Hepatocyte (in vitro differentiated cells): Measurements from ENCODE around the gene SRM. TPM values are rescaled to one million over a fixed set of nuclear protein-coding genes. Genes with fewer than 3 reads are reported as not detected.

Experiments used
- DNase-seq: peaks from one replicate; pipeline ENCODE4 v3.0.0-alpha.2; 2016; ENCODE audit warnings: low spot score
- H2AFZ ChIP-seq: fragments of 200-600 bp; sonication (generic); 2 replicates; pipeline ENCODE4 v1.6.0; 2016; ENCODE audit warnings: antibody characterized with exemption, mild to moderate bottlenecking
- H3K27ac ChIP-seq: fragments of 200-600 bp; sonication (generic); 2 replicates; pipeline ENCODE4 v1.5.1; 2016; ENCODE audit warnings: mild to moderate bottlenecking
- H3K27me3 ChIP-seq: fragments of 200-600 bp; sonication (generic); 2 replicates; pipeline ENCODE4 v1.6.1; 2016
- H3K36me3 ChIP-seq: fragments of 200-600 bp; sonication (generic); replicated peaks from 2 replicates; pipeline ENCODE4 v1.5.1; 2016; ENCODE audit warnings: low read depth; ENCODE audit not compliant: insufficient read depth
- H3K4me1 ChIP-seq: fragments of 200-600 bp; sonication (generic); 2 replicates; pipeline ENCODE4 v1.5.1; 2016; ENCODE audit warnings: mild to moderate bottlenecking, moderate library complexity; ENCODE audit not compliant: insufficient read depth
- H3K4me2 ChIP-seq: fragments of 200-600 bp; sonication (generic); 2 replicates; pipeline ENCODE4 v1.6.0; 2016
- H3K4me3 ChIP-seq: fragments of 200-600 bp; sonication (generic); 2 replicates; pipeline ENCODE4 v1.5.1; 2016; ENCODE audit warnings: mild to moderate bottlenecking
- H3K79me2 ChIP-seq: fragments of 200-600 bp; sonication (generic); 2 replicates; pipeline ENCODE4 v1.6.0; 2017; ENCODE audit warnings: mild to moderate bottlenecking
- H3K9me2 ChIP-seq: fragments of 200-600 bp; sonication (generic); replicated peaks from 2 replicates; pipeline ENCODE4 v1.6.0; 2017; ENCODE audit warnings: mild to moderate bottlenecking; ENCODE audit not compliant: insufficient read depth
- H3K9me3 ChIP-seq: fragments of 200-600 bp; sonication (generic); 2 replicates; pipeline ENCODE4 v1.5.1; 2016; ENCODE audit warnings: low read depth, mild to moderate bottlenecking
- H4K20me1 ChIP-seq: fragments of 200-600 bp; sonication (generic); 2 replicates; pipeline ENCODE4 v1.6.0; 2016; ENCODE audit warnings: mild to moderate bottlenecking; ENCODE audit not compliant: insufficient read depth, poor library complexity, severe bottlenecking
- EZH2 ChIP-seq: fragments of 200-600 bp; sonication (generic); IDR thresholded peaks from 2 replicates; pipeline ENCODE4 v1.6.1; 2016; ENCODE audit warnings: antibody characterized with exemption, mild to moderate bottlenecking, borderline replicate concordance
- EZH2phosphoT487 ChIP-seq: fragments of 200-600 bp; sonication (generic); IDR thresholded peaks from one replicate; pipeline ENCODE4 v1.6.1; 2018; ENCODE audit warnings: antibody characterized with exemption, mild to moderate bottlenecking, low read depth, moderate library complexity; ENCODE audit not compliant: unreplicated experiment, severe bottlenecking
- WGBS: methylation state at CpG from one replicate; pipeline ENCODE4 v1.1.6; 2016; ENCODE audit warnings: low lambda C conversion rate; ENCODE audit errors: missing lambda C conversion rate; 5-methylcytosine and 5-hydroxymethylcytosine counted together
- polyA plus RNA-seq: library from polyadenylated mRNA; unstranded; fragments of >200 nt; fragmentation: Nextera tagmentation; extraction: Ambion mirVana; gene quantifications from 2 replicates; pipeline ENCODE4 v1.2.1, GENCODE V29; 2016
- total RNA-seq: library from RNA; depleted of rRNA; stranded (reverse); fragments of >200 nt; gene quantifications from 2 replicates; pipeline ENCODE4 v1.2.3, GENCODE V29; 2014
- TF ChIP-seq, protein P1 (sequence below): fragments of 200-600 bp; sonication (generic); IDR thresholded peaks from 2 replicates; pipeline ENCODE4 v1.5.1; 2016; ENCODE audit warnings: antibody characterized with exemption, mild to moderate bottlenecking; ENCODE audit not compliant: poor library complexity

SRM gene
- total and polyA plus RNA-seq, 2 experiments from 2014 or later, result 22.7 to 186 TPM

DNA sequence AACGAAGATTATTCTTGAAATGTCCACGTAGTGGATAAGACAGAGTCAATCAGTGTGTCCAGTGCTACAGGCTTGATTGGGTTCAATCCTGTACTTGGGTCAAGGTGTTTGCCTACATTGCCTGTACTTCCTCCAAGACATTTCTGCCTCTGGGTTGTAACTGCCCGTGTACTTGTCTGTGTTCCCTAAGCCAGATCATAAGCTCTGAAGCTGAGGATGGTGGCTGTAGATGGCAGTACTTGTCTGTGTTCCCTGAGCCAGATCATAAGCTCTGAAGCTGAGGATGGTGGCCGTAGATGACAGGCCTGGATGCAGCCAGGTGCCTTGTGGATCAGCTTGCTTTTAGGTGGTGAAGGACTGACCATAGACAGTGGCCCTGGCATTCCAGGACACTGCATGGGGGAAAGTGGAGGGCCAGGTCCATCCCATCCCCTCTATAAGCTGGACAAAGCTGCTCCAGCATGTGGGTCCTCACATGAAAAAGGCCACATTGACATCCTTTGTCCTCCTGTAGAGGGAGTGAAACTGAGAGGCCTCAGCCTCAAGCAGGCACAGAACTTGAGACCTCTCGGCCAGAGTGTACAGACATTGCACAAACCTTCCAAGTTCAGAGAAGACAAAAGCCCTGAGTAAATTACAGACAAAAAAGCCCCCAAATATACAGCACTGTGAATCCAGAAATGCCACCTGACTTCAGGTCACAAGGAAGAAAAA, 2.0 kb upstream of the SRM start:
- Histone ChIP-seq H3K4me1 (peaks cover 8% of the 10 kb centered on the region), H3K4me3 (no peak overlapping the region), H3K9me3 (no peaks in the 10 kb centered on the region), H4K20me1 (no peaks in the 10 kb centered on the region), H3K79me2 (peaks cover 20% of the 10 kb centered on the region), H3K27me3 (no peaks in the 10 kb centered on the region), H3K9me2 (no peaks in the 10 kb centered on the region), H3K4me2 (peak overlapping the region; percentile 80), H2AFZ (no peak overlapping the region), H3K36me3 (peaks cover 6% of the 10 kb centered on the region), H3K27ac (no peak overlapping the region)
- WGBS, result 89% methylated on average over 5 of the region's 5 CpGs
- TF ChIP-seq EZH2phosphoT487 (no peak), EZH2 (no peak)
- TF ChIP-seq, protein P1, sequence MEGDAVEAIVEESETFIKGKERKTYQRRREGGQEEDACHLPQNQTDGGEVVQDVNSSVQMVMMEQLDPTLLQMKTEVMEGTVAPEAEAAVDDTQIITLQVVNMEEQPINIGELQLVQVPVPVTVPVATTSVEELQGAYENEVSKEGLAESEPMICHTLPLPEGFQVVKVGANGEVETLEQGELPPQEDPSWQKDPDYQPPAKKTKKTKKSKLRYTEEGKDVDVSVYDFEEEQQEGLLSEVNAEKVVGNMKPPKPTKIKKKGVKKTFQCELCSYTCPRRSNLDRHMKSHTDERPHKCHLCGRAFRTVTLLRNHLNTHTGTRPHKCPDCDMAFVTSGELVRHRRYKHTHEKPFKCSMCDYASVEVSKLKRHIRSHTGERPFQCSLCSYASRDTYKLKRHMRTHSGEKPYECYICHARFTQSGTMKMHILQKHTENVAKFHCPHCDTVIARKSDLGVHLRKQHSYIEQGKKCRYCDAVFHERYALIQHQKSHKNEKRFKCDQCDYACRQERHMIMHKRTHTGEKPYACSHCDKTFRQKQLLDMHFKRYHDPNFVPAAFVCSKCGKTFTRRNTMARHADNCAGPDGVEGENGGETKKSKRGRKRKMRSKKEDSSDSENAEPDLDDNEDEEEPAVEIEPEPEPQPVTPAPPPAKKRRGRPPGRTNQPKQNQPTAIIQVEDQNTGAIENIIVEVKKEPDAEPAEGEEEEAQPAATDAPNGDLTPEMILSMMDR, result no peak
- no peak for DNase-seq

- H3K4me3 ChIP-seq, result peak overlapping the region; percentile 98
- DNase-seq, result no peak
- H3K9me2 ChIP-seq, result no peaks in the 10 kb centered on the region
- 3% methylated on average over 47 of the region's 72 CpGs for WGBS
- H2AFZ ChIP-seq, result peak overlapping the region; percentile 89
- TF ChIP-seq, protein P1, result peak; percentile 19
- TF ChIP-seq EZH2, result no peak
- H3K9me3 ChIP-seq, result no peaks in the 10 kb centered on the region
- H3K36me3 ChIP-seq, result no peaks in the 10 kb centered on the region
- H3K27me3 ChIP-seq, result no peaks in the 10 kb centered on the region
- peaks cover 20% of the 10 kb centered on the region for H3K79me2 ChIP-seq
- peaks cover 8% of the 10 kb centered on the region for H3K4me1 ChIP-seq
- peak overlapping the region; percentile 98 for H3K4me2 ChIP-seq
- H4K20me1 ChIP-seq, result no peaks in the 10 kb centered on the region
- peak overlapping the region; percentile 53 for H3K27ac ChIP-seq
Observed at GRCh38 chr1:11059155-11059967, 457 bp downstream of the SRM start.

DNA sequence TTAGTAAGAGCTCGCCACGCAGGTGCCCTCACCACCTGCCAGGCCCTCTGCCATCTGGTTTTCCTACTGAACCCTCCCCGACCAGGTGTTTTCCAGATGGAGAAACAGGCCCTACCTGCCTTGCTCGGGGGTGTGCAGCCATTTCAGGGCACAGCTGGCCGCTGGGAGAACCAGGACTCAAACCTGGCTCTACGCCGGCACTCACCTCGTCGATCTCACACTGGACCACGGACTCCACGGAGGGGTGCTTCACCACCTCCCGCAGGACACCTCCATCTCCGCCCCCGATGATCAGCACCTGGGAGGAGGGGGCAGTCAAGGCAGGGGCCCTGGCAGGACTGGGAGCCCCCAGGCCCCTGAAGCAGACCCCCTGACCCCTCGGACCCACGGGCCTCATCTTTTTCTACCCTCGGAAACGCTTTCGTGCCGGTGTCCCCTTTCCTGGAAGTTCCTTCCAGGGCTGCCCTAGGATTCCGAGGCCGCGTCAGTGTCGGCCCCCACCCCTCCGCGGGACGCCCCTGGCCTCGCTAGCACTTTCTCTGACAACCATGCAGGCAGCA, 1.1 kb downstream of the SRM start:
- Histone ChIP-seq H3K9me3 (no peaks in the 10 kb centered on the region), H3K4me1 (peaks cover 8% of the 10 kb centered on the region), H3K36me3 (no peaks in the 10 kb centered on the region), H2AFZ (peak overlapping the region; percentile 89), H3K79me2 (peaks cover 20% of the 10 kb centered on the region), H3K4me2 (peak overlapping the region; percentile 98), H3K4me3 (peak overlapping the region; percentile 98), H4K20me1 (no peaks in the 10 kb centered on the region), H3K27ac (no peak overlapping the region), H3K9me2 (no peaks in the 10 kb centered on the region), H3K27me3 (no peaks in the 10 kb centered on the region)
- DNase-seq, result no peak
- TF ChIP-seq EZH2phosphoT487, result no peak
- WGBS, result 55% methylated on average over 28 of the region's 28 CpGs

DNA sequence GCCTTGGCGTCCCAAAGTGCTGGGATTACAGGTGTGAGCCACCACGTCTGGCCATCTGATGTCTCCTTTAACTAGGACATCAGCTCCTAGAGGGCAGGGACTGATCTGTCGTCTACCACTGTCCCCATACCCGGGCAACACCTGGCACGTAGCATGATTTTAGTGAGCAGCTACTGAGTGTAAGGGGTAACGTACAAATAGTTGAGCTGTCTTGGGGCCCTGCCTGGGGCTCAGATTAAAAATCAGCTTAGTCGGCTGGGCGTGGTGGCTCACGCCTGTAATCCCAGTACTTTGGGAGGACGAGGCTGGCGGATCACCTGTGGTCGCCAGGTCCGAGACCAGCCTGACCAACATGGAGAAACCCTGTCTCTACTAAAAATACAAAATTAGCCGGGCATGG, 1.8 kb downstream of the SRM start:
- Histone ChIP-seq H3K79me2 (peaks cover 20% of the 10 kb centered on the region), H3K27ac (no peak overlapping the region), H3K36me3 (no peaks in the 10 kb centered on the region), H2AFZ (no peak overlapping the region), H4K20me1 (no peaks in the 10 kb centered on the region), H3K9me3 (no peaks in the 10 kb centered on the region), H3K9me2 (no peaks in the 10 kb centered on the region), H3K4me1 (peaks cover 8% of the 10 kb centered on the region), H3K4me2 (no peak overlapping the region), H3K27me3 (no peaks in the 10 kb centered on the region), H3K4me3 (no peak overlapping the region)
- TF ChIP-seq EZH2phosphoT487, result no peak
- TF ChIP-seq, protein P1, result no peak
- TF ChIP-seq EZH2, result no peak
- 95% methylated on average over 14 of the region's 14 CpGs for WGBS
- DNase-seq, result no peak
